ENCODE results near the gene WAPL.

DNA sequence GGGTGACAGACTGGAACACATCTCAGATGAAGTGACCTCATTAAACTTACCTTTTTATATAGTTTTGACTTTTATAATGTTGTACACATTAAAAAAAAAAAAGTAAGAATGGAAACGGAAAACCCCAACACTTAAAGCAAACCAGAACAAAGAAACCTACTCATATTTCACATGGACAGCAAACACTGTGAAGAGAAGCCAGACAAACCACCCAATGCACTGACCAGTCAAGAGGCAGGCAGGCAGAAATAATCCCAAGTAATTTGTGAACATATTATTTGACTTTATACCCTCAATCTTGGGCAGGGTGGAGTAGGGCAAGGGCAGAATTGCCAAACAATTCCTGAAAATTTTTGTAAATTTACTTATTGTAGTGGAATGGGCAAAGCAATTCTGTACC lies 39.8 kb downstream of the WAPL start:
- TF ChIP-seq, protein P1, sequence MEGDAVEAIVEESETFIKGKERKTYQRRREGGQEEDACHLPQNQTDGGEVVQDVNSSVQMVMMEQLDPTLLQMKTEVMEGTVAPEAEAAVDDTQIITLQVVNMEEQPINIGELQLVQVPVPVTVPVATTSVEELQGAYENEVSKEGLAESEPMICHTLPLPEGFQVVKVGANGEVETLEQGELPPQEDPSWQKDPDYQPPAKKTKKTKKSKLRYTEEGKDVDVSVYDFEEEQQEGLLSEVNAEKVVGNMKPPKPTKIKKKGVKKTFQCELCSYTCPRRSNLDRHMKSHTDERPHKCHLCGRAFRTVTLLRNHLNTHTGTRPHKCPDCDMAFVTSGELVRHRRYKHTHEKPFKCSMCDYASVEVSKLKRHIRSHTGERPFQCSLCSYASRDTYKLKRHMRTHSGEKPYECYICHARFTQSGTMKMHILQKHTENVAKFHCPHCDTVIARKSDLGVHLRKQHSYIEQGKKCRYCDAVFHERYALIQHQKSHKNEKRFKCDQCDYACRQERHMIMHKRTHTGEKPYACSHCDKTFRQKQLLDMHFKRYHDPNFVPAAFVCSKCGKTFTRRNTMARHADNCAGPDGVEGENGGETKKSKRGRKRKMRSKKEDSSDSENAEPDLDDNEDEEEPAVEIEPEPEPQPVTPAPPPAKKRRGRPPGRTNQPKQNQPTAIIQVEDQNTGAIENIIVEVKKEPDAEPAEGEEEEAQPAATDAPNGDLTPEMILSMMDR (conservative IDR thresholded peaks at IDR 0.05; ENCODE audit: low read length), result no peak
- no peak for TF ChIP-seq EZH2phosphoT487 (IDR thresholded peaks at IDR 0.05; ENCODE audit: borderline replicate concordance)
